GM15510 (cell line): ENCODE data around the gene ADGRG4.

Experiments
- POLR2A ChIP-seq: IDR thresholded peaks from 3 replicates; pipeline ENCODE4 v1.6.1; 2011; ENCODE audit warnings: borderline replicate concordance; ENCODE audit not compliant: insufficient read length; ENCODE audit errors: extremely low read depth

Gene ADGRG4

DNA sequence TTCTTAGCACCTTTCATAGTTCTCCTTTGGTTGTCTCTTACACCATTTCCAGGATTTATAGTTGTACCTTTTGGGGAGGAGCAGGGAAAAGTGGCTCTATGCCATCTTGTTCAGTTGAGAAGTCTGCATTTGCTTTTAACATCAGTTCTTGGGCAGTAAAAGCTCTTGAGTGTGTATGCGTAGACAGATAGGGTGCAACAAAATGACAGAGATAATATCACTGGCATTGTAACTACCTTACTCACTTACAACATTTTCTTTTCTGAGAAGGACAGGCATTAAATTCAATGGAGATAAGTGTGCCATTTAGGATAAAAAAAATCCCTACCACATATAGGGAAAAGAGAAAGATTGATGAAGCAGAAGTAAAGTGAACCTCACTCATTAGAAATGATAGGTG is 38.9 kb downstream of the ADGRG4 start:
- no peak for TF ChIP-seq POLR2A

DNA sequence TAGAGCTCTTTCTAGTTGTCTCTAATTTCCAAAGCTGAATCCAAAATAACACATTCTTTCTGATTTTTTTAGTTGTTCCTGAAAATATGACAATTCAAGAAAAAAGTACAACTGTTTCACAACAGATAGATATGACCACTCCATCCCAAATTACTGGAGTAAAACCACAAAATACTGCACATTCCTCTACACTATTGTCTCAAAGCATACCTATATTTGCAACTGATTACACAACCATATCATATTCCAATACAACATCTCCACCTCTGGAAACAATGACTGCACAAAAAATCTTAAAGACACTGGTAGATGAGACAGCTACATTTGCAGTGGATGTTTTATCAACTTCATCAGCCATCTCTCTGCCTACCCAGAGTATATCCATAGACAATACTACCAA is 43.6 kb downstream of the ADGRG4 start:
- TF ChIP-seq POLR2A = no peak

DNA sequence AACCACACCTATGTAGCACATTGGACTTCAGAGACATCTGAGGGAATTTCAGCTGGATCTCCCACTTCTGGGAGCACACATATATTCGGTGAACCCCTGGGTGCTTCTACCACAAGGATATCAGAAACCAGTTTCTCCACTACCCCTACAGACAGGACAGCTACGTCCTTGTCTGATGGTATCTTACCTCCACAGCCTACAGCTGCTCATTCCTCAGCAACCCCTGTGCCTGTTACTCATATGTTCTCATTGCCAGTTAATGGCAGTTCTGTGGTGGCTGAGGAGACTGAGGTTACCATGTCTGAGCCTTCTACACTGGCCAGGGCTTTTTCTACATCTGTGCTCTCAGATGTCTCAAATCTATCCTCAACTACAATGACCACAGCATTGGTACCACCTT is 45.7 kb downstream of the ADGRG4 start:
- no peak for TF ChIP-seq POLR2A

DNA sequence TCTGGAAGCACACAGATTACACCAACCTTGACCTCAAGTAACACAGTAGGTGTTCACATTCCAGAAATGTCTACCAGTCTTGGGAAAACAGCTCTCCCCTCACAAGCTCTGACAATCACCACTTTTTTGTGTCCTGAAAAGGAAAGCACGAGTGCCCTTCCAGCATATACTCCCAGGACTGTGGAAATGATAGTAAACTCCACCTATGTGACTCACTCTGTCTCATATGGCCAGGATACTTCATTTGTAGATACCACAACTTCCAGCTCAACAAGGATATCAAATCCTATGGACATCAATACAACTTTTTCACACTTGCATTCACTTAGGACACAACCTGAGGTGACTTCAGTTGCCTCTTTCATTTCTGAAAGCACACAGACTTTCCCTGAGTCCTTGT is 46.9 kb downstream of the ADGRG4 start:
- TF ChIP-seq POLR2A = no peak

DNA sequence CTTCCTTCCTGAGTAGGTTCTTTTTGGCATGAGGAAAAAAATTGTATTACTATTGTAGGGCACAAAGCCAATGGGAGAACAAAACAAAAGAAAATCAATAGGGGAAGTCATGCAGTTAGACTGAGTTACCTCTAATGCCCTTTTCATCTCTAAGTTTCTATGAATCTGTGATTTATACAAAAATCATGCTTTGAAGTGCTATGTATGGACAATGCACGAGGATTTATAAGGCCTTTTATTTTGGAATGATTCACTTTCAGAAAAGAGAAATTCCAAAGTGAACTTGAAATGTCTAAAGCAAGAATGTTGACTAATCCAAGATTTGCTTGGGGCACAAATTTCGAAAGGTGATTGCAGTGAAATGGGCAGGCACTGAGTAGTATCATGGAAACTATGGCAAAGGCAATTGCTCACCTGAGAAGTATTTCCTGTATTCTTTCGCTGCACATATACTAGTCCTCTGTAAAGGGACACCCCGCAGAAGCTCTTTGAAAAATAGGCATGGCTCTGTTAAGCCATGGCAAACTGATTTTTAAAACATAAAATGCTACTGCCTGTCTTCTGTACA is 52.8 kb downstream of the ADGRG4 start:
- TF ChIP-seq POLR2A = no peak

DNA sequence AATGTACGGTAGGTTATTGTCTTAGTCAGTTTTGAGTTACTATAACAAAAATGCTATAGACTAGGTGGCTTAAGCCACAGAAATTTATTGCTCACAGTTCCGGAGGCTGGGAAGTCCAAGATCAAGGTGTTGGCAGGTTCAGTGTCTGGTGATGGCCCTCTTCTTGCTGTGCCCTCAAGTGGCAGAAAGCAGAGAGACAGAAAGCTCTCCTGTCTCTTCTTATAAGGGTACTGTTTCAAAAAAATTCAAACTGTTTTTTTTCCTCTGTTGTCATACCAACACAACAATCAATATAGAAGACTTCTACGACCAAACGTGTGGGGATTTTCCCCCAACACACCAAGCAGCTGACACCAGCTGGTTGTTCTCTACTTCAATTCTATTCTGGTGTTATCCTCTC is 53.4 kb downstream of the ADGRG4 start:
- no peak for TF ChIP-seq POLR2A

DNA sequence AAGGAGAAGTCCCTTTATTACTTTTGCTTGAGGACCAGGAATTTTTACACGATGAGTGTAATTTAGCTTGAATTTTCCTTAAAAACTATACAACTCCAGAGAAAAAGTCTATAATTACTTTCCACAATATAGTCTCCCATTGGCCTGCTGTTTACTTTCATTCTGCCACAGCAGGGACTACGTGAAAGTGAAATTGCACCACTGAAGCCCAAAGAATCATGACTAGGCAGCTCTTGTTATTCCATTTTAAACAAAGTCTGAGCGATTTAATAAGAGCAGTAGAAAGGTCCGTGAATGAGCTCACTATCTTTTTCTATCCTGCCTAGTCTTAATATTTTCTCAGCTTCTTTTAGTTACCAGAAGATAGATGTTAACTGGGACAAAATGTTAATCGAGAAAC is 68.6 kb downstream of the ADGRG4 start:
- TF ChIP-seq POLR2A = no peak

DNA sequence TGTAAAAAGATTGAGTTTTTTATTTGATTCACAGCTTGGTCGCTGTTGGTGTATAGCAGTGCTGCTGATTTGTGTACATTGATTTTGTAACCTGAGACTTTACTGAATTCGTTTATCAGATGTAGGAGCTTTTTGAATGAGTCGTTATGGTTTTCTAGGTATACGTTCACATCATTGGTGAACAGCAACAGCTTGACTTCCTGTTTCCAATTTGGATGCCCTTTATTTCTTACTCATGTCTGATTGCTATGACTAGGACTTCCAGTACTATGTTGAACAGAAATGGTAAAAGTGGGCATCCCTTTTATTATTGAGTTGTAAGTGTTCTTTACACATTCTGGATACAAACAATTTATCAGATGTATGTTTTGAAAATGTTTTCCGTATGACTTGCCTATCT is 76.0 kb downstream of the ADGRG4 start:
- no peak for TF ChIP-seq POLR2A

DNA sequence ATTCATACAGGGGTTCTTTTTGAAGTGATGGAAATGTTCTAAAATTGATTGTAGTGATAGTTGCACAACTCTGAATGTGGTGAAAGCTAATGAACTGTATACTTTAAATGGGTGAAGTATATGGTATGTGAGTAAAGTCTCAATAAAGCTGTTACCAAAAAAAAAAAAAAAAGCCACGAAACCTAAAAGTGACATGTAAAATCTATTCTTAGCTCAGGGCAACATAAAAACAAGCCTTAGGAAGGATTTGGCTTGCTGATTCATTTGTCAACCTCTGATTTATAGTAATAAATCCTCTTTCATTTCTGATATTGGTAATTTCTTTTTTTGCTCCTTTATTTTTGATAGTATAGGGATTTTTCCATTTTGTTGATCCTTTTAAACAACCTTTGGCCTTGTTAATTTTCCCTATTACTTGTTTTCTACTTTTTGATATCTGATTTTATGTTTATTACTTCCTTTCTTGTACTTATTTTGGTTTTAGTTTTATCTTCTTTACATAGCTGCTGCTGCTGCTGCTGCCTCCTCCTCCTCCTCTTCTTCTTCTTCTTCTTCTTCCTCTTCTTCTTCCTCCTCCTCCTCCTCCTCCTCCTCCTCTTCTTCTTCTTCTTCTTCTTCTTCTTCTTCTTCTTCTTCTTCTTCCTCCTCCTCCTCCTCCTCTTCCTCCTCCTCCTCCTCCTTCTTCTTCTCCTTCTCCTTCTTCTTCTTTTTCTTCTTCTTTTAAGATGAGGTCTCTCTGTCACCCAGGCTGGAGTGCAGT is 79.4 kb downstream of the ADGRG4 start:
- TF ChIP-seq POLR2A = no peak

DNA sequence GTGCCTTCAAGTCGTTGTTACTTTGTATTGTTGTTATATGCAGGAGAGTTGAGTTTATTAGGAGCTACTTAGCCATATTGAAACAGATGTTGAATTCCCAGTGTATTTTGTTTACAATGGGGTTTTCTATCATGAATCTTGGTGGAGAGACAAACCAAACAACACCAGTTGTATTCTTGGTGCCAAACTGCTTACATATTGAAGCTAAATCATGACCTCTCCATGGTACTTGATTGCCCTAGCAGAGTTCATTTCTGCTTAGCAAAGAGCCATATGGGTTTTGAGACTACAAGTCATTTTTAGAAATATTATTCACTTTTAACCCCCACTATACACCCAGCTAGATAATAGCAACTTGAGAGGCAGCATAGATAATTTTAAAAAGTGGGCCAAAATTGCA is 85.4 kb downstream of the ADGRG4 start:
- TF ChIP-seq POLR2A = no peak

DNA sequence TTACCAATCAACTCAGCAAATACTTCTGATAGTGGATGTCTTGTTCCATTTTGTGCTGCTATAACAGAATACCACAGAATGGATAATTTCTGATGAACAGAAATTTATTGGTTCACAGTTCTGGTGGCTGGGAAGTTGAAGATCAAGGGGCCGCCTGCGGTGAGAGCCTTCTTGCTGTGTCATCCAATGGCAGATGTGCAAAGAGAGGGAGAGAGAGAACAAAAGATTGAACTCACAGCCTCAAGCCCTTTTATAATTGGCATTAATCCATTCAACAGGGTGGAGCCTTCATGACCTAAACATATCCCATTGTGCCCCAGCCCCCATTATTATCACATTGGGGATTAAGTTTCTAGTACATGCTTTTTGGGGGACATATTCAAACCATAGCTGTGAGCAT is 86.1 kb downstream of the ADGRG4 start:
- TF ChIP-seq POLR2A = no peak

DNA sequence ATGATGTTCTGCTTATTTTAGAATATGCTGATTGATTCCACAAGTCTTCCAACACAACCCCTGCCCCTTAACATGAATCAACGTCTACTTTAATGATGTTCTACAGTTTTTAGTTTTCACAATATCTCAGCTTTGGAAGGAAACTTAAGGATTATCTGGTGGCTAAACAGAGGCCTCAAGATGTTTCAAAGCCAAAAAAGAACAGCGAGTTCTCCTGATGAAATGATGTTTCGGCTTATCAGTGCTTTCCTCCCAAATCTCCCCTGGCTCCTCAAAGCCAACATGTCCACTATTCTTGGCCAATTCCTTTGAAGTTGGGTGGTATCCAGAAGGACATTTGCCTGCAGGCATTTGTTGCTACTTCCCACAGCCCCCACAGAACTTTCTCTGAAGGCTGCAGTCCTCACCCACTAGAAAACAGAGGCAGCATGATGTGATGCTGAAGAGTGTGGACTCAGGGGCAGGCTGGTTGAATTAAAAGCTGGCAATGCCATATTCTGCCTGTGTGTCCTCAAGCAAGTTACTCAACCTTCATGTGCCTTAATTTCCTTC is 87.3 kb downstream of the ADGRG4 start:
- no peak for TF ChIP-seq POLR2A

DNA sequence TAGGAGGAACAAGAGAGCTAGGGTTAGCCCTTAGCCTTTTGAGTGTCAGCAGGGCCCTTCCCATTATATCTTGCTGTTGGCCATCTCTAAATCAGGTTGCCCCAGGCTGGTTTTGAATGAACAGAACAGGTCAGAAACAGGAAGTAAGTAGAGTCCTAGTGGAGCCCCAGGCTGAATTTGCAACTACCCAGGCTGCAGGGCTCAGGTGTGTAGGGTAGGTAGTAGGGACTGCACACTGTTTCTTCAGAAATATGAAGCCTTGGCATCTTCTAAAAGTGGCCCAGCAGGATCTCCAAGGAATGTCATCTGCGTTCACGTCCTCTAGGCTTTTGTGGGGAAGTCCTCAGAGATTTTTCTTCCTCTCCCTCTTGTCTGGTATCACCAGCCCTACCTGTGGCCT is 90.2 kb downstream of the ADGRG4 start:
- no peak for TF ChIP-seq POLR2A

DNA sequence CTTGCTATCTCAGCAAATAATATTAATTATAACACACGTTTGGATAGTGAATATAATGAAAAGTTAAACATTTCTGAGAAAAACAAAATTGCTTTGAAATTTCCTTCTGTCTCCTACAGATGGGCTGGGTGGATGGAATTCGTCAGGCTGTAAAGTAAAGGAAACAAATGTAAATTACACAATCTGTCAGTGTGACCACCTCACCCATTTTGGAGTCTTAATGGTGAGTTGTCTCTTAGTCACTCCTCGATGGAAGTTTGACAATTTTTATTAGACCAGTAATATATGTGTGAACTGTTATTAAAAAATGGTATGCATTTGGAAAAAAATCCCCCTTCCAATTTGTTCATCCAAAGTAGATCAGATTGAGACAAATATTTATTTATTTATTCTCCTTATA is 94.5 kb downstream of the ADGRG4 start:
- TF ChIP-seq POLR2A = no peak

DNA sequence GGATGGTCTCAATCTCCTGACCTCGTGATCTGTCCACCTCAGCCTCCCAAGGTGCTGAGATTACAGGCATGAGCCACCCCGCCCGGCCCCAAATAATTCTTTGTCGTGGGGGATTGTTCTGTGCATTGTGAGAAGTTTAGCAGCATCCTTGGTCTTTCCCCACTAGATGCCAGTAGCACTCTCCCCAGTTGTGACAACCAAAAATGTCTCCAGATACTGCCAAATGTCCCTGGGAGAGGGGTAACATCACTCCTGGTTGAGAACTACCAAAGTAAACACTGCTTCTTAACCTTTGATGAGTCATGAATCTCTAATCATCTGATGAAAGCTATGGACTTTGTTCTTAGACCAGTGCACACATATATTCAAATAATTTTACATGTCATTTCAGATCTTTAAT is 96.2 kb downstream of the ADGRG4 start:
- no peak for TF ChIP-seq POLR2A

DNA sequence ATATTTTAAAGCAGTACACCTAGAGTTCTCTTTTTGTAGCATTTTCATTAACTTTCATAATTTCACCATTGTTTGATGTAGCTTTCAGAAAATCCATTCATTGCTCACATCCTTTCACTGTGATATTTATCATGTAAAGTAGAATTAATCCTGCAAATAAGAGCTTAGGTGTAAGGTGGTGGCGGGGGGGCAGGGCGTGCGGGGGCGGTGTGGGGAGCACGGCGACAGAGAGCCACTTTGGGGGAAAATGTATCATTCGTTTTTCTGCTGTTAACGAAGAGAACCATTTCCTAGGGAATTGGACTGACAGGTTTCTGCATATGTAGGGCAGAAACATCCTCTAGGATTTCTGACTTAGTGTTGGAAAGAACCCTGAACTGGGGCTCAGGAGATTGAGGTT is 104.4 kb downstream of the ADGRG4 start:
- TF ChIP-seq POLR2A = no peak
